Activated CD4-positive, CD25-positive, alpha-beta regulatory T cell treated with anti-CD3 and anti-CD28 coated beads, Interleukin-2, amount 50 U/mL, for 16 hours (primary cell): Measurements from ENCODE around the gene COL4A2.
"Not testable (repeated sequence)": the region's sequence is repeated elsewhere in the genome, so short reads cannot be mapped to it uniquely, and the experiment has no call there.

Experiments used
- DNase-seq: peaks from one replicate; pipeline ENCODE4 v3.0.0-alpha.2; 2020; ENCODE audit warnings: low read depth, low spot score

COL4A2 gene

GRCh38 chr13:110517505-110518225 lies 210.6 kb downstream of the COL4A2 start:
- DNase-seq = no peak

DNA sequence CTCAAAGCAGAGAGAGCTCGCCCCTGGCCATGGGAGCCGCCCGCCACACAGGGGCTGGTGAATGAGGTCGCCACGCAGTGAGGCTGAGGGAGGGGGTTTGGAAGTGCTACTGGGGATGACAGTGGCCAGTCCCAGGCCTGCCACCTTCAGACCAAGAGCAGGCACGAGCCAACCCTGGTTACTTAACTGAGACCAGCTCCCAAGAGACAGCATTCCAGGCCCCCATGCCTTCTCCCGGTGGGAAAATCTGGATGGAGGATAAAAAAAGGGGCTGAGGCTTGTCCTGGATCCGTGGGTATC lies 211.1 kb downstream of the COL4A2 start:
- DNase-seq = no peak

DNA sequence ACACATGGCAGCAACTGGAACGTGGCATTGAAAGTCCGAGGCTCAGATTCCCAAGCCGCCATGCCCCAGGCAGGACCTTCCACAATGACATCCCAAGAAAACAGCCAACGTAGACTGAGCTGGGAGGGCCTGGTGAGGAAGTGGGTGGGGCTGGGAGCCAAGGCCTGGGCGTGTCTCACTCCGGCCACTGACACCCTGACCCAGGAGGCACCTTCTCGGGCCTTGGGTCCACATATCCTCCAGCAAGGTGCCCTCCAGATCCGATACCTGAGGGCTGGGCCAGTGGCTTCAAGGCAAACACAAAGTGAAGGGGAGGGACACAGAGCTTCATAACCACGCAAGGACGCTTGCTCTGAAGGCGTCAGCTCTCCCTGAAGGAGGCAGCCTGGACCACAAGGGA lies 211.5 kb downstream of the COL4A2 start:
- DNase-seq = no peak

- DNase-seq = no peak
These were observed 212.0 kb downstream of the COL4A2 start for GRCh38 chr13:110519046-110519445.

GRCh38 chr13:110519506-110519905 lies 212.4 kb downstream of the COL4A2 start:
- no peak for DNase-seq

- DNase-seq = no peak
These were observed 213.6 kb downstream of the COL4A2 start for GRCh38 chr13:110520431-110521295.

DNA sequence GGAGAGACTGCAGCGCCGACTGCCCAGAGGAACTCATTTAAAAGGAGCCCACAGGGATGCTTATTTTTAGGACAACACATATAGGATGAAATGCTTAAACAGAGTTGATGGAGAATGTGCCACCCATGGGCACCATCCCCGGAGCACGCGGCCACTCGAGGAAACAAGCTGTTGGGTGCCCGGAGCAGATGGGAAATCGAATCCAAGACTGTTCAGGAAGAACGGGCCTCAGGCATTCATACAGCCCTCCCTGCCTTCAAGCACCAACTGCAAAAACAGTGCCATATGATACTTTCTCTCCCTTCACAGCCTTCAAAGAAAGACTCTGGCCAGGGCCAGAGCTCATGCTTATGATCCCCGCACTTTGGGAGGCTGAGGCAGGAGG lies 214.2 kb downstream of the COL4A2 start:
- DNase-seq = no peak

- DNase-seq = no peak
These were observed 214.9 kb downstream of the COL4A2 start for GRCh38 chr13:110521946-110522345.

DNA sequence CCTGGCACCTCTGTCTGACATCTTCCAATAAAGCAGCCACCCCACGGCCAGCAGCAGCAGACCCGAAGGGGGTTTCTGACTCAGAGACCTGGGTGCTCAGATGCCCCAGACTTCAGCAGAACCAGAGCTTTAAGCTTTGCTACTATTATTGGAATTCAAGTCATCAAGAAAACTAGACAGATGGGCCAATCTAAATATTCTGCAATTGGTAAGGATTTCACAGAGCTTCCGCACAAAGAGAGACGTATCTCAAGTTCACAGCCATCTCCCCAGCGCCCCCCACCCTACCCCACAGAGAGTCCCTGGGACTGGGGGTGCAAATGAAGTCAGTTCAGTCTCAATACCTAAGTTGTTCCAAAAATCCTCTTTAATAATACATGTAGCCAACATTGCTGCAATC lies 215.6 kb downstream of the COL4A2 start:
- DNase-seq = no peak

DNA sequence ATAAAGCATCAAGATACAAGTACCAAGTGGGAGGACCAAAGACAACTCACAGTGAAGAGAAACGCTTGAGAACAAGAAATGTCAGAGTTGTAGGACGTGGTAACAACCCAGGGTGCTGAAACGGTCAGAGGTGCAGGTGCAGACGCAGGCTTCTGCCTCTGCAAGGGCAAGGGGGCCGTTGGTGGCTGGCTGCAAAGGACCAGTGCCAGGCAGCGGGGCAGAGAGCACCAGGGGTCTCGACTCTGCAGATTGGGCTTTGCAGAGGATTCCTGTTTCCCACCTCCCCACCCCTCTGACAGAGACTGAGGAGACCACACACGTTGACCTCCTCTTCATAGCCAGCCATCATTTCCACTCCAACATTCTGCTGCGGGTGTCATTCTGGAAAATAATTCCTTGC lies 216.1 kb downstream of the COL4A2 start:
- no peak for DNase-seq

DNA sequence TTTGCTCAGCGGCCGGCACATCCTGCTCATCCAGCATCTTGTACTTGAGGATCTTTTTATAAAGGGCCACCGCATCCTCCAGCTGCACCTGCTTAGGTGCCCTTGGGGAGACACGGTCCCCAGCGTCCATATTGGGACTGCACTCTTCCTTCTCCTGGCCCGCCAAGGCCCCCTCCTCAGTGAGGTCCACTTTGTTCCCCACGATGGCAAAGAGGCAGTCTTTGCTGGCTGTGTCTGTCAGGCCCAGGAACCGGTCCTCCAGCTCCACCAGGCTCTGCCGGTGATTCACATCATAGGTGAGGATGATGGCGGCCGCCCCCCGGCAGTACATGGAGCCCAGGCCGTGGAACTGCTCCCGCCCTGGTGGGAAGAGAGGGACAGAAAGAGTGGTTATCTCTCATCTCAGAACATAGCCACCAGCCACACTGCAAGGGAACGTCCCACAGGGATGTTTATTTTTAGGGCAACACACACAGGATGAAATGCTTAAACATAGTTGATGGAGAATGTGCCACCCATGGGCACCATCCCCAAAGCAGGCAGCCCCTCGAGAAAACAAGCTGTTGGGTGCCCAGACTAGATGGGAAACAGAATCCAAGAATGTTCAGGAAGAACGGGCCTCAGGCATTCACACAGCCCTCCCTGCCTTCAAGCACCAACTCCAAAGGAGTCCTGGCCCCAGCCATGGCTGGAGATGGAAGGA lies 216.9 kb downstream of the COL4A2 start:
- DNase-seq = no peak

GRCh38 chr13:110524541-110525257 lies 217.6 kb downstream of the COL4A2 start:
- no peak for DNase-seq

DNA sequence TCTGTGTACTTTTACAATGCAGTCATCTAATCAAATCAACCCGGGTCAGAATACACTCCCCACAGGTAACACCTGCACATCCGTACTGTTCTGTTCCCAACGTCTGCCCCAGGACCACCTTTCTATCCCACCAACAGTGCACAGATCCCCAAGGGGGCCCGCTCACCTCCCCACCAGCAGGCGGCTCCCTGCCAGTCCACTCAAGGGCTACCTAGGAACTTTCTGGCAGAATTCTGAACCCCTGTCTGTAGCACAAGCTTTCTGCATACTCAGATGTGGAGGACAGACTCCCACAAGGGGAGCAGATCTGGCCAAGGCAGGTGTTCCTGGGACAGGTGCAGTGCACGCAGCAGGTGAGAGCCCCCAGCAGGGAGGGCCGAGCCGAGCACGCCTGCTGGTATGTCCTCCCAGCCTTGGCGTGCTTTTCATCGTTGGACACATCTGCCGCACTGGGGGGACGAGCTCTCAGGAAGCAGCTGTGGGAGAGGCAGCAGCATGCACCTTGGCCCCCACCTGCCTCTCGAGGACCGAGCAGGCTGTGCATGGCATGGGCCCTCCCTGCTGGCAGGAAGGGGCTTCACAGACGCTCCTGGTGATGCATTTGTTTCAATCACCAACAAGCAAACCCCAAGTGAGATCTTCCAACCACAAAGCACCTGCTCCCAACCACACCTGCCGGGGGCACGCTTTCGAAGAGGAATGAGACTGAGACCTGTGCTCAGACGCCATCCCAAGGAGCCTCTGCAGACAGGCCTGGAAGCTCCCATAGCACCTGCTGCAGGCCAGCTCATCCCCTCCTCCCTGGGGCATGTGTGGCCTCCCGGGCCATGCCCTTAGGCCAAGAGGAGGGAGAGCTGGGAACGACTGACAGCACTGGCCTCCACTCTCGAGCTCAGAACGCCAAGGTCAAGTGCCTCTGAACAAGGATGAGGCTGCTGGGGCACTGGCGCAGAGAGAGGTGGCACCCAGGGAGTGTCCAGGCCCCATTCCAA lies 218.5 kb downstream of the COL4A2 start:
- DNase-seq = no peak

GRCh38 chr13:110528371-110528770 lies 221.3 kb downstream of the COL4A2 start:
- DNase-seq = no peak

DNA sequence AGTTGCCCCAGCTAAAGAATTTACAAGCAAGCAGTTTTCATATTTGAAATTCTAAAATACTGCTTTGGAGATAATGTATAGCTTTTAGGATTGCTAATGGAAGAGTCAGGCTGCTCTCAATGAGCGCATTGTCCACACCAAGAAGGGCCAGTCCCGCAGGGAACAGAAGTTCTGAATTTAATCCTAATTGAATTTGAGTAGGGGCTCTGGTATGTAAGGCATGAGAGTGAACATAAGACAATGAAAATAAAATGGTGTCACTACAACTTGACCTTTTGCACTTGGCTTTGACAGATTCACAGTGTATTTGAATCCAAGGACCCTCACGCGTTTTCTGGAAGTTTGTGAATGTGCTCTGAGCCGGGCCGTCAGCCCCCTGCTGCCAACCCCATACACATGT lies 221.8 kb downstream of the COL4A2 start:
- no peak for DNase-seq

GRCh38 chr13:110529522-110530311 lies 222.6 kb downstream of the COL4A2 start:
- no peak for DNase-seq

GRCh38 chr13:110531100-110531499 lies 224.0 kb downstream of the COL4A2 start:
- DNase-seq = no peak

- DNase-seq = no peak
These were observed 224.6 kb downstream of the COL4A2 start for GRCh38 chr13:110531671-110532083.

- not testable (repeated sequence) for DNase-seq
These were observed 225.2 kb downstream of the COL4A2 start for GRCh38 chr13:110532258-110532657.
